Peyer's patch (tissue), 4 donors: ENCODE results near the gene ZNF526.

Experiments used
- POLR2A ChIP-seq, 2 donors: fragments of 450-650 bp; IDR thresholded peaks; one replicate each; pipeline ENCODE4 v1.5.1; 2017; ENCODE audit warnings: antibody characterized with exemption in 2 of 2, mild to moderate bottlenecking in 2 of 2, moderate library complexity in 2 of 2
- TF ChIP-seq, protein P1 (sequence below), 6 experiments: fragments of 450-650 bp in 4 of 6; fragments of 200-600 bp in 2 of 6; sonication (generic) in 1 of 6; IDR thresholded peaks; one replicate each; pipeline ENCODE4 v1.5.1; 2017 to 2019; ENCODE audit warnings: antibody characterized with exemption in 6 of 6, mild to moderate bottlenecking in 3 of 6, moderate library complexity in 1 of 6

GRCh38 chr19:42191330-42191729 lies 28.8 kb upstream of the ZNF526 start:
- TF ChIP-seq, protein P1, sequence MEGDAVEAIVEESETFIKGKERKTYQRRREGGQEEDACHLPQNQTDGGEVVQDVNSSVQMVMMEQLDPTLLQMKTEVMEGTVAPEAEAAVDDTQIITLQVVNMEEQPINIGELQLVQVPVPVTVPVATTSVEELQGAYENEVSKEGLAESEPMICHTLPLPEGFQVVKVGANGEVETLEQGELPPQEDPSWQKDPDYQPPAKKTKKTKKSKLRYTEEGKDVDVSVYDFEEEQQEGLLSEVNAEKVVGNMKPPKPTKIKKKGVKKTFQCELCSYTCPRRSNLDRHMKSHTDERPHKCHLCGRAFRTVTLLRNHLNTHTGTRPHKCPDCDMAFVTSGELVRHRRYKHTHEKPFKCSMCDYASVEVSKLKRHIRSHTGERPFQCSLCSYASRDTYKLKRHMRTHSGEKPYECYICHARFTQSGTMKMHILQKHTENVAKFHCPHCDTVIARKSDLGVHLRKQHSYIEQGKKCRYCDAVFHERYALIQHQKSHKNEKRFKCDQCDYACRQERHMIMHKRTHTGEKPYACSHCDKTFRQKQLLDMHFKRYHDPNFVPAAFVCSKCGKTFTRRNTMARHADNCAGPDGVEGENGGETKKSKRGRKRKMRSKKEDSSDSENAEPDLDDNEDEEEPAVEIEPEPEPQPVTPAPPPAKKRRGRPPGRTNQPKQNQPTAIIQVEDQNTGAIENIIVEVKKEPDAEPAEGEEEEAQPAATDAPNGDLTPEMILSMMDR (IDR thresholded peaks at IDR 0.05), result no peak
- no peak for TF ChIP-seq POLR2A (IDR thresholded peaks at IDR 0.05)
